Motor neuron (in vitro differentiated cells): Measurements from ENCODE around the gene EMC10. TPM values are rescaled to one million over a fixed set of nuclear protein-coding genes. Genes with fewer than 3 reads are reported as not detected.

Source experiments
- ATAC-seq, 8 experiments: fragments of 200-7000 bp; cut with Tn5 transposase; replicated peaks in 6 of 8; 2 replicates each; pipeline ENCODE4 v1.8.0; 2021; ENCODE audit warnings: mild to moderate bottlenecking in 8 of 8, moderate library complexity in 8 of 8
- H3K27ac ChIP-seq, 2 donors: fragments of 250-450 bp; sonication (Bioruptor Pico); 2 replicates each; pipeline ENCODE4 v1.9.0; 2021; ENCODE audit warnings: antibody characterized with exemption in 2 of 2, mild to moderate bottlenecking in 2 of 2, moderate library complexity in 1 of 2
- H3K4me1 ChIP-seq, 2 donors: fragments of 250-450 bp; sonication (Bioruptor Pico); replicated peaks in 1 of 2; 2 replicates each; pipeline ENCODE4 v1.6.1; 2021; ENCODE audit warnings: antibody characterized with exemption in 2 of 2, mild to moderate bottlenecking in 2 of 2, moderate library complexity in 1 of 2
- H3K4me3 ChIP-seq, 5 donors: fragments of 250-450 bp; sonication (Bioruptor Pico); 2 replicates each; pipeline ENCODE4 v1.9.0; 2021; ENCODE audit warnings: antibody characterized with exemption in 5 of 5, mild to moderate bottlenecking in 5 of 5, moderate library complexity in 4 of 5
- WGBS, 10 experiments: fragments of 450-650 bp; shearing (Covaris generic); methylation state at CpG; one replicate each; pipeline ENCODE4 v1.0.0; 2022; 5-methylcytosine and 5-hydroxymethylcytosine counted together
- in situ Hi-C, 9 experiments: fragments of 400-800 bp; cut with MboI; loops; one replicate each; pipeline ENCODE4 v1.15.0; 2021; ENCODE audit warnings: low sequenced_read_pairs in 9 of 9, low pct_unique_long_range_greater_than_20kb in 2 of 9; ENCODE audit not compliant: unreplicated experiment in 9 of 9
- total RNA-seq, 8 experiments: library from RNA; unstranded; fragments of 300-600 nt; gene quantifications; 2 replicates each; pipeline versions ENCODE4 v1.2.3 to v1.2.4, GENCODE V29; 2022

Gene EMC10
- total RNA-seq, 8 experiments from 2014 or later: 46.0 to 183 (median 90.3) TPM

- Histone ChIP-seq H3K4me1 (no peaks in the 10 kb centered on the region), H3K4me3 (no peak overlapping the region), H3K27ac (no peak overlapping the region)
- in situ Hi-C loops: no loop called here
- ATAC-seq: no peak
- 28 to 100% (median 70%) methylated on average over 2 to 4 of the region's 10 CpGs; no CpG with 5 or more reads in 5 of the 10 experiments for WGBS, 10 experiments
These were observed 6.6 kb downstream of the EMC10 start for GRCh38 chr19:50482916-50483315.

- H3K4me1 ChIP-seq: peaks cover 0 to under 1% of the 10 kb centered on the region in 2 donors
- ATAC-seq: no peak
- in situ Hi-C loops: no loop called here
- 52 to 100% (median 83%) methylated on average over 1 to 5 of the region's 10 CpGs; no CpG with 5 or more reads in 6 of the 10 experiments for WGBS, 10 experiments
- H3K4me3 ChIP-seq: no peak overlapping the region
- H3K27ac ChIP-seq: no peak overlapping the region
These were observed 9.1 kb downstream of the EMC10 start for GRCh38 chr19:50485284-50485955.

DNA sequence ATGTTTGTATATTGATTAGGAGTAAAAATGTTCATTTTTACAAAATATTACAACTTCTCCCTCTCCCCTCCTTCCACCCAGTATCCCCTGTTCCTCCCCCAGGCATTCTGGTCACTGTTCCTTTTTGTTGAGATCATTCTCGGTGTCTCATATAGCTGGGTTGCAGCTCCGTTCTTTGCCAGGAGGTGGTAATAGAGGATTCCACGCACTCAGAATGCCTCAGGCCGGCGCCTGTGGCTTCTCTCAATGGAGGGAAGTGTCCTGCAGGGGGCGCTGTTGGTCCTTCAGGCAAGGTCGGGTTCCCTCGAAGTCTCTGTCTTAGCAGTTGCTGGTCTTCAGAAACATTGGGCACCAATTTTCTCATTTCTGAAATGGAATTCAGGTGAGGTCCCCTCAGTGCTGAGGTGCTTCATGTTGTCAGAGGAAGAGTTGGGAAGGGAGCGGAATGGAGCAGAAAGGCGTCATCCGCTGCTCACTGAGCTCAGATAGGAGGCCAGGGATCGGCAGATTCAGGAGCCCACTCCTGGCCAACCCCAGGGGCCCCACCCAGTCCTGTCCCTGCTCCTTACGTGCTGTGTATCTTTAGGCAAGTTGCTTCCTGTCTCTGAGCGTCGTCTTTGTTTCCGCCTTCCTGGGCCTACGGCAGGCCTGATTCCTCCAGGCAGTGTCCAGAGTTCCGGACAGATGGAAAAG lies 10.7 kb downstream of the EMC10 start:
- H3K27ac ChIP-seq: no peak overlapping the region
- in situ Hi-C loops: no loop called here
- peak in 1 of 8 experiments; percentile 27 for ATAC-seq
- WGBS, 10 experiments: 19 to 100% (median 67%) methylated on average over 3 to 11 of the region's 18 CpGs; no CpG with 5 or more reads in 1 of the 10 experiments
- H3K4me1 ChIP-seq: peaks cover 12 to 16% of the 10 kb centered on the region in 2 donors
- H3K4me3 ChIP-seq: no peak overlapping the region

- no peak overlapping the region for H3K4me3 ChIP-seq
- H3K4me1 ChIP-seq: peaks cover 16 to 21% of the 10 kb centered on the region in 2 donors
- WGBS, 10 experiments: 7 to 65% (median 37%) methylated on average over 3 to 11 of the region's 13 CpGs; no CpG with 5 or more reads in 3 of the 10 experiments
- ATAC-seq: no peak
- H3K27ac ChIP-seq: no peak overlapping the region
- in situ Hi-C loops: no loop called here
These were observed 12.3 kb downstream of the EMC10 start for GRCh38 chr19:50488389-50489194.

- H3K4me1 ChIP-seq: peaks cover 16 to 21% of the 10 kb centered on the region in 2 donors
- H3K27ac ChIP-seq: no peak overlapping the region
- in situ Hi-C loops: no loop called here
- WGBS, 10 experiments: 23 to 53% (median 40%) methylated on average over 2 to 15 of the region's 24 CpGs; no CpG with 5 or more reads in 2 of the 10 experiments
- no peak overlapping the region for H3K4me3 ChIP-seq
- ATAC-seq: no peak
These were observed 13.2 kb downstream of the EMC10 start for GRCh38 chr19:50489461-50490011.

DNA sequence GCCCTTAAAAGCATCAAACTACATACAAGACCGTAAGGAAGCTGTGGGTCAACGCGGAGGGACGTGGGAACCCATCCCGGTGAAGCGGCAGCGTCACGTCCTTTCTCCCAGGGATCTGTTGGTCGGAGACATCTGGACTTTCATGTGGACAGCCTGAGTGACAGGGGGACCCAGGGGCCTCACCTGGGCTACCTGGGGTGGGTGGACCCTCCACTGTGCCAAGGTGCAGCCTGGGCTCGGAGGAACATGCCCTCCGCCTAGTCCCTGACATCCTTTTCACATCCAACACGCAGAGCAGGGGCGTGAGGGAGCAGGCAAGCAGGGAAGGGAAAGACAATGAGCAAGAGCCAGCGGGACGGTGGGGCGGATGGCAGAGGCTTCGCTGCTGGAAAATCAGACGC lies 14.1 kb downstream of the EMC10 start:
- peaks cover 16 to 21% of the 10 kb centered on the region in 2 donors for H3K4me1 ChIP-seq
- ATAC-seq: no peak
- no peak overlapping the region for H3K4me3 ChIP-seq
- WGBS, 10 experiments: 63 to 100% (median 82%) methylated on average over 1 to 13 of the region's 18 CpGs; no CpG with 5 or more reads in 3 of the 10 experiments
- in situ Hi-C loops: no loop called here
- peak overlapping the region in 1 of 2 donors; percentile 64 for H3K27ac ChIP-seq

GRCh38 chr19:50490991-50491472 lies 14.7 kb downstream of the EMC10 start:
- Histone ChIP-seq H3K27ac (peak overlapping the region in 1 of 2 donors; percentile 64), H3K4me1 (peaks cover 16 to 21% of the 10 kb centered on the region in 2 donors), H3K4me3 (no peak overlapping the region)
- in situ Hi-C loops: no loop called here
- WGBS, 10 experiments: 4 to 100% (median 55%) methylated on average over 1 to 11 of the region's 26 CpGs; no CpG with 5 or more reads in 2 of the 10 experiments
- ATAC-seq: peak in 5 of 8 experiments; percentile 64 to 84 (median 78)

DNA sequence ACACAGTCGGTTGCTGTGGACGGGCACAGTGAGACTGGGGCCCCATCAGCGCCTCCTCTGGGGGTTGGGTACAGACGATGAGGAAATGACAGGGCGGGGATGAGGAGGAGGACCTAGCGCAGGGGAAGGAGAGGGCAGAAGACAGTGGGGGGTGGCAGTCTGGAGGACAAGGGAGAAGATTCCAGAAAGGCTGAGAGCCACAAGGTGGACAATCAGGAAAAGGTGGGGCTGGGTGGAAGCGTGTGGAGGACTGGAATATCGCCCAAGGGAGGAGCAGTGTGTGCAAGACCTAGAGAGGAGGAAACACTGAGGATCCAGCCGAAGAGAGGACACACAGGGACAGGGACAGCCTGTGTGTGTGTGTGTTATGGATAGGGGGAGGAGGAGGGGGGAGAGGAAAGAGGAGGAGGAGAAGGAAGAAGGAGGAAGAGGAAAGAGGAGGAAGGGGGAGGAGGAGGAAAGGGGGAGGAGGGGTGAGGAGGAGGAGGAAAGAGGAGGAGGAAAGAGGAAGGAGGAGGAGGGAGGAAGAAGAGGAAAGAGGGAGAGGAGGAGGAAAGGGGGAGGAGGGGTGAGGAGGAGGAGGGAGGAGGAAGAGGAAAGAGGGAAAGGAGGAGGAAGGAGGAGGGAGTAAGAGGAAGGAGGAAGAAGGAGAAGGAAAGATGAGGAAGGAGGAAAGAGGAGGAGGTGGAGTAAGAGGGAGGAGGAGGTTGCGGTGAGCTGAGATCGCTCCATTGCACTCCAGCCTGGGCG lies 16.2 kb downstream of the EMC10 start:
- peak; percentile 28 to 78 (median 58) for ATAC-seq
- Histone ChIP-seq H3K4me1 (peaks cover 19 to 33% of the 10 kb centered on the region in 2 donors), H3K27ac (no peak overlapping the region), H3K4me3 (no peak overlapping the region)
- WGBS, 10 experiments: 11 to 40% methylated on average over 1 to 3 of the region's 12 CpGs; no CpG with 5 or more reads in 8 of the 10 experiments
- in situ Hi-C loops: no loop called here

DNA sequence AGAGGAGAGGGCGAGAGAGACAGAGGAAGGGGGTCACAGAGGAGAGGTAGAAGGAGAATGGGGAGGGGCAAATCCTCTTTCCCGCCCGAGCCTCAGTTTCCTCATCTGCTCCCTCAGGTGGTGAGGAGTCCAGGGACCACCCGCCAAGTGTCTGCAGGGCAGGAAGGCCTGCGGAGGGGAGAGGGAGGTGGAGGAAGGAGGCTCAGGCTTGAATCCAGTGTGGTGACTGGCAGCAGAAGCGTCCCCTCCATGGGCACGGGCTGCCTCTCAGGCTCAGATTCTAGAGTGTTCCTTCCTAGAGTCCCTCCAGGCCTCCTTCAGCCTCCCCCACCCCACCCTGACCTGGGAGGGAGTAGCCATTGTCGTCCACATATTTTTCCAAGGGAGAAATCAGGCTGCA lies 16.9 kb downstream of the EMC10 start:
- Histone ChIP-seq H3K27ac (no peak overlapping the region), H3K4me1 (peaks cover 19 to 33% of the 10 kb centered on the region in 2 donors), H3K4me3 (no peak overlapping the region)
- in situ Hi-C loops: no loop called here
- no CpG with 5 or more reads among the region's 8 CpGs for WGBS, 10 experiments
- ATAC-seq: no peak

DNA sequence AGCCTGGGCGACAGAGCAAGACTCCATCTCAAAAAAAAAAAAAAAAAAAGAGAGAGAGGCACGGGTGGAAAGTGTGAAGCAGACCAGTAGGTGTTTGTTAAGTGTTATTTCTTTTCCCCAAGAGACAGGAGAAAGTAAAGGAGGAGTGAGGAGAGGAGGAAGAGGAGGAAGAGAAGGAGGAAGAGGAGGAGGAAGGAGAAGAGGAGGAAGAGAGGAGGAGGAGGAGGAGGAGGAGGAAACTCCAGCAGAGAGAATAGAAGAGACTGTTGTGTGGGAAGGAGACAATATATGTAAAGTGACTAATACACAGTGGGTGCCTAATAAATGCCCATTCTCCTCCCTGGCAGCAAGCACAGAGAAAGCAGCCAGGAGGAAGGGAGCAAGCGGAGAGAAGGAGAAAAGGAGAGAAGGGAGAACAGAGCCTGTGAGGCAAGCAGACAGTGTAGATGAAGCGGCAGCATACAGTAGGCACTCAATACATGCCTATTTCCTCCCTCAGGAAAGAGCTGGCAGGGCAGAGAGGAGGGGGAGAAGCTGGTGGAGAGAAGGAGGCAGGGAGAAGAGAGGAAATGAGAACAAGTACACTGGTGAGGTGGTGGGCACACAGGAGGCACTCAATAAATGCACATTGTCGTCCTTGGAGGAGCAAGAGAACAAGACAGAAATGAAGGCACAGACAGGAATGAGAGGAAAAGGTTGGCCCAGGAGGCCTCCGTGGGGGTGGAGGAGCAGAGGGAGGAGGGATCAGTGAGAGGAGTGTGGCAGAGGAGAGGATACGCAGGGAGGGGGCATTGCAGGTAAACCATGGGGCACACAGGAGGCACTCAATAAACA lies 18.1 kb downstream of the EMC10 start:
- no peak overlapping the region for H3K27ac ChIP-seq
- in situ Hi-C loops: no loop called here
- WGBS, 10 experiments: 0 to 86% (median 55%) methylated on average over 1 to 5 of the region's 7 CpGs; no CpG with 5 or more reads in 2 of the 10 experiments
- peaks cover 19 to 33% of the 10 kb centered on the region in 2 donors for H3K4me1 ChIP-seq
- no peak overlapping the region for H3K4me3 ChIP-seq
- ATAC-seq: no peak

- H3K27ac ChIP-seq: no peak overlapping the region
- peaks cover 19 to 34% of the 10 kb centered on the region in 2 donors for H3K4me1 ChIP-seq
- WGBS, 10 experiments: 35 to 100% (median 68%) methylated on average over 1 to 5 of the region's 5 CpGs; no CpG with 5 or more reads in 1 of the 10 experiments
- H3K4me3 ChIP-seq: no peak overlapping the region
- in situ Hi-C loops: no loop called here
- no peak for ATAC-seq
These were observed 18.8 kb downstream of the EMC10 start for GRCh38 chr19:50495020-50495531.
